ENCODE measurements around the gene SMARCAL1. TPM values are rescaled to one million over a fixed set of nuclear protein-coding genes. Genes with fewer than 3 reads are reported as not detected.

The SMARCAL1 gene
- total and polyA plus RNA-seq, 4 donors, result 3.4 to 9.3 (median 5.4) TPM

DNA sequence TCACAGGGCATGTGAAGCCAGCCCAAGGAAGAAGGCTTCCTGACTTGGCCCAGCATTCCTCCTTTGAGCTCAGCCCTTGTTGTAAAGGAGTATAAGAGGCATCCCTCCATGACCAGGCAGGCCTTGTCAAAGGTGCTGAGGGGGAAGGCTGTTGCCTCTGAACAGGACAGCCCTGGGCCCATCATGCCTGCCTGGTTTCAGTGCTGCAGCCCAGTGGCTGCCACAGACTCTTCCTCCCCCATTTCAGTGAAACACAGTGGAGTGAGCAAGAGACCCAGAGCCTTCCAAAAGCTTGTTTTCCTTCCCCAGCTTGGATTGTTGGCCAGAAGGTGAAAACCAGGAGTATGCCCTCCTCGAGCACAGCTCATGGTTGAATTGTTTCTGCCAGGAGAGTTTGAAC is 66.5 kb downstream of the SMARCAL1 start:
- H3K4me1 ChIP-seq (ENCODE audit: control insufficient read depth in 4 of 4, insufficient read depth in 4 of 4, low read length in 3 of 4), result no peaks in the 10 kb centered on the region
- no peak overlapping the region for H3K9ac ChIP-seq (ENCODE audit: low read depth in 1 of 2, low read length in 2 of 2)
- no peak overlapping the region for H3K27ac ChIP-seq (ENCODE audit: low read depth in 1 of 2, low read length in 2 of 2)
- TF ChIP-seq ATF3 (IDR thresholded peaks at IDR 0.05) (no peak), RAD21 (IDR thresholded peaks at IDR 0.05) (no peak), SP1 (IDR thresholded peaks at IDR 0.05) (no peak), FOXA2 (IDR thresholded peaks at IDR 0.05) (no peak), TAF1 (conservative IDR thresholded peaks at IDR 0.05) (no peak), REST (IDR thresholded peaks at IDR 0.05) (no peak), HNF4G (IDR thresholded peaks at IDR 0.05) (no peak), HNF4A (conservative IDR thresholded peaks at IDR 0.05) (no peak), ZBTB33 (IDR thresholded peaks at IDR 0.05) (no peak), EGR1 (IDR thresholded peaks at IDR 0.05; ENCODE audit: low read depth in 2 of 2) (no peak), GABPA (IDR thresholded peaks at IDR 0.05 in 1 of 2, conservative IDR thresholded peaks at IDR 0.05 in 1 of 2) (no peak), NR2F2 (IDR thresholded peaks at IDR 0.05) (no peak), FOXA1 (IDR thresholded peaks at IDR 0.05) (no peak), JUND (IDR thresholded peaks at IDR 0.05) (no peak), RXRA (IDR thresholded peaks at IDR 0.05) (no peak), YY1 (IDR thresholded peaks at IDR 0.05) (no peak)
- TF ChIP-seq, protein P1, sequence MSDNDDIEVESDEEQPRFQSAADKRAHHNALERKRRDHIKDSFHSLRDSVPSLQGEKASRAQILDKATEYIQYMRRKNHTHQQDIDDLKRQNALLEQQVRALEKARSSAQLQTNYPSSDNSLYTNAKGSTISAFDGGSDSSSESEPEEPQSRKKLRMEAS (IDR thresholded peaks at IDR 0.05), result no peak
- TF ChIP-seq, protein P2, sequence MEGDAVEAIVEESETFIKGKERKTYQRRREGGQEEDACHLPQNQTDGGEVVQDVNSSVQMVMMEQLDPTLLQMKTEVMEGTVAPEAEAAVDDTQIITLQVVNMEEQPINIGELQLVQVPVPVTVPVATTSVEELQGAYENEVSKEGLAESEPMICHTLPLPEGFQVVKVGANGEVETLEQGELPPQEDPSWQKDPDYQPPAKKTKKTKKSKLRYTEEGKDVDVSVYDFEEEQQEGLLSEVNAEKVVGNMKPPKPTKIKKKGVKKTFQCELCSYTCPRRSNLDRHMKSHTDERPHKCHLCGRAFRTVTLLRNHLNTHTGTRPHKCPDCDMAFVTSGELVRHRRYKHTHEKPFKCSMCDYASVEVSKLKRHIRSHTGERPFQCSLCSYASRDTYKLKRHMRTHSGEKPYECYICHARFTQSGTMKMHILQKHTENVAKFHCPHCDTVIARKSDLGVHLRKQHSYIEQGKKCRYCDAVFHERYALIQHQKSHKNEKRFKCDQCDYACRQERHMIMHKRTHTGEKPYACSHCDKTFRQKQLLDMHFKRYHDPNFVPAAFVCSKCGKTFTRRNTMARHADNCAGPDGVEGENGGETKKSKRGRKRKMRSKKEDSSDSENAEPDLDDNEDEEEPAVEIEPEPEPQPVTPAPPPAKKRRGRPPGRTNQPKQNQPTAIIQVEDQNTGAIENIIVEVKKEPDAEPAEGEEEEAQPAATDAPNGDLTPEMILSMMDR (IDR thresholded peaks at IDR 0.05; ENCODE audit: low read depth, low read length, missing input control), result no peak
- no peaks in the 10 kb centered on the region for H3K9me3 ChIP-seq (ENCODE audit: control insufficient read depth in 4 of 4, low read length in 3 of 4)
- no peak overlapping the region for H3K4me3 ChIP-seq (ENCODE audit: low read depth in 1 of 3, low read length in 3 of 3)
- H3K27me3 ChIP-seq (ENCODE audit: control insufficient read depth in 4 of 4, insufficient read depth in 4 of 4, low read length in 3 of 4), result no peaks in the 10 kb centered on the region
- WGBS, result 98% methylated on average over 1 of the region's 1 CpG
- H3K36me3 ChIP-seq (ENCODE audit: control insufficient read depth in 4 of 4, insufficient read depth in 3 of 4, low read depth in 1 of 4, low read length in 3 of 4), result peaks cover 0 to 34% (median 11%) of the 10 kb centered on the region in 4 donors
- DNase-seq (ENCODE audit: low spot score), result no peak

Data from liver (tissue), 9 donors.